A549 (cell line): ENCODE measurements around the gene USP6NL.

ENCODE experiments used
- ESRRA ChIP-seq: fragments of 150-350 bp; IDR thresholded peaks from 2 replicates; pipeline ENCODE4 v1.6.1; 2014; ENCODE audit warnings: mild to moderate bottlenecking, low read length, borderline replicate concordance
- JUN ChIP-seq, 2 experiments: fragments of >200 bp; sonication (Bioruptor Twin); formaldehyde crosslinking; IDR thresholded peaks; 2 replicates in 1 of 2; 3 replicates in 1 of 2; pipeline ENCODE4 v1.6.1; 2016 to 2017
- JUNB ChIP-seq: fragments of >200 bp; sonication (Bioruptor Twin); formaldehyde crosslinking; IDR thresholded peaks from 2 replicates; pipeline ENCODE4 v1.6.1; 2016
- POLR2A ChIP-seq: IDR thresholded peaks from 2 replicates; pipeline ENCODE4 v1.6.1; 2012; ENCODE audit warnings: mild to moderate bottlenecking, low read length
- POLR2AphosphoS2 ChIP-seq: conservative IDR thresholded peaks from 2 replicates; pipeline ENCODE4 v1.6.1; 2012; ENCODE audit warnings: low read length, improper control_type of control experiment, inconsistent platforms
- TF ChIP-seq, protein P1 (sequence below): fragments of 200-600 bp; sonication (generic); IDR thresholded peaks from 2 replicates; pipeline ENCODE4 v1.6.1; 2016; ENCODE audit warnings: antibody characterized with exemption, mild to moderate bottlenecking, moderate library complexity
- TF ChIP-seq, protein P2 (sequence below): fragments of >200 bp; sonication (Bioruptor Twin); formaldehyde crosslinking; IDR thresholded peaks from 3 replicates; pipeline ENCODE4 v1.5.1; 2016
- TF ChIP-seq, protein P3 (sequence below): IDR thresholded peaks from 2 replicates; pipeline ENCODE4 v1.6.1; 2012

DNA sequence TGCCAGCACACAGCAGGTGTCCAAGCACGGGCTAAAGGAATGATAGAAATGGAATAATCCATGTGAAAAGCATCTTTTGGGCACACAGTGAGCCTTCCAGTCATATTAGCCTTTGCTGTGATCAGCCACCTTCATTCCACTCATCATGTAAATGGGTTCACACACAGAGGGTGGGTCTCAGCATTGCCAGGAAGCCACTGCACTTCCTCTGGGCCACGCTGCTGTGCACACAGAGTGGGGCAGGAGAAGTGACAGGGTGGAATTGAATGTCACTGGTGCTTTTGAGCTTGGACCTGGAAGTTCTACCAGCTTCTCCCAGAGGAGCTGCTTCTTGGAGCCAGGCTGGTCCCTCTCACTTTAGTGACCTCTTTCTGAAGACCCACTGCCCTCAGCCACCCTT lies 203.5 kb downstream of the USP6NL start:
- TF ChIP-seq POLR2A (no peak), JUN (IDR thresholded peaks at IDR 0.05) (no peak), POLR2AphosphoS2 (no peak), JUNB (no peak), ESRRA (no peak)
- TF ChIP-seq, protein P1, sequence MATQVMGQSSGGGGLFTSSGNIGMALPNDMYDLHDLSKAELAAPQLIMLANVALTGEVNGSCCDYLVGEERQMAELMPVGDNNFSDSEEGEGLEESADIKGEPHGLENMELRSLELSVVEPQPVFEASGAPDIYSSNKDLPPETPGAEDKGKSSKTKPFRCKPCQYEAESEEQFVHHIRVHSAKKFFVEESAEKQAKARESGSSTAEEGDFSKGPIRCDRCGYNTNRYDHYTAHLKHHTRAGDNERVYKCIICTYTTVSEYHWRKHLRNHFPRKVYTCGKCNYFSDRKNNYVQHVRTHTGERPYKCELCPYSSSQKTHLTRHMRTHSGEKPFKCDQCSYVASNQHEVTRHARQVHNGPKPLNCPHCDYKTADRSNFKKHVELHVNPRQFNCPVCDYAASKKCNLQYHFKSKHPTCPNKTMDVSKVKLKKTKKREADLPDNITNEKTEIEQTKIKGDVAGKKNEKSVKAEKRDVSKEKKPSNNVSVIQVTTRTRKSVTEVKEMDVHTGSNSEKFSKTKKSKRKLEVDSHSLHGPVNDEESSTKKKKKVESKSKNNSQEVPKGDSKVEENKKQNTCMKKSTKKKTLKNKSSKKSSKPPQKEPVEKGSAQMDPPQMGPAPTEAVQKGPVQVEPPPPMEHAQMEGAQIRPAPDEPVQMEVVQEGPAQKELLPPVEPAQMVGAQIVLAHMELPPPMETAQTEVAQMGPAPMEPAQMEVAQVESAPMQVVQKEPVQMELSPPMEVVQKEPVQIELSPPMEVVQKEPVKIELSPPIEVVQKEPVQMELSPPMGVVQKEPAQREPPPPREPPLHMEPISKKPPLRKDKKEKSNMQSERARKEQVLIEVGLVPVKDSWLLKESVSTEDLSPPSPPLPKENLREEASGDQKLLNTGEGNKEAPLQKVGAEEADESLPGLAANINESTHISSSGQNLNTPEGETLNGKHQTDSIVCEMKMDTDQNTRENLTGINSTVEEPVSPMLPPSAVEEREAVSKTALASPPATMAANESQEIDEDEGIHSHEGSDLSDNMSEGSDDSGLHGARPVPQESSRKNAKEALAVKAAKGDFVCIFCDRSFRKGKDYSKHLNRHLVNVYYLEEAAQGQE, result no peak
- TF ChIP-seq, protein P2, sequence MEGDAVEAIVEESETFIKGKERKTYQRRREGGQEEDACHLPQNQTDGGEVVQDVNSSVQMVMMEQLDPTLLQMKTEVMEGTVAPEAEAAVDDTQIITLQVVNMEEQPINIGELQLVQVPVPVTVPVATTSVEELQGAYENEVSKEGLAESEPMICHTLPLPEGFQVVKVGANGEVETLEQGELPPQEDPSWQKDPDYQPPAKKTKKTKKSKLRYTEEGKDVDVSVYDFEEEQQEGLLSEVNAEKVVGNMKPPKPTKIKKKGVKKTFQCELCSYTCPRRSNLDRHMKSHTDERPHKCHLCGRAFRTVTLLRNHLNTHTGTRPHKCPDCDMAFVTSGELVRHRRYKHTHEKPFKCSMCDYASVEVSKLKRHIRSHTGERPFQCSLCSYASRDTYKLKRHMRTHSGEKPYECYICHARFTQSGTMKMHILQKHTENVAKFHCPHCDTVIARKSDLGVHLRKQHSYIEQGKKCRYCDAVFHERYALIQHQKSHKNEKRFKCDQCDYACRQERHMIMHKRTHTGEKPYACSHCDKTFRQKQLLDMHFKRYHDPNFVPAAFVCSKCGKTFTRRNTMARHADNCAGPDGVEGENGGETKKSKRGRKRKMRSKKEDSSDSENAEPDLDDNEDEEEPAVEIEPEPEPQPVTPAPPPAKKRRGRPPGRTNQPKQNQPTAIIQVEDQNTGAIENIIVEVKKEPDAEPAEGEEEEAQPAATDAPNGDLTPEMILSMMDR, result no peak
- TF ChIP-seq, protein P3, sequence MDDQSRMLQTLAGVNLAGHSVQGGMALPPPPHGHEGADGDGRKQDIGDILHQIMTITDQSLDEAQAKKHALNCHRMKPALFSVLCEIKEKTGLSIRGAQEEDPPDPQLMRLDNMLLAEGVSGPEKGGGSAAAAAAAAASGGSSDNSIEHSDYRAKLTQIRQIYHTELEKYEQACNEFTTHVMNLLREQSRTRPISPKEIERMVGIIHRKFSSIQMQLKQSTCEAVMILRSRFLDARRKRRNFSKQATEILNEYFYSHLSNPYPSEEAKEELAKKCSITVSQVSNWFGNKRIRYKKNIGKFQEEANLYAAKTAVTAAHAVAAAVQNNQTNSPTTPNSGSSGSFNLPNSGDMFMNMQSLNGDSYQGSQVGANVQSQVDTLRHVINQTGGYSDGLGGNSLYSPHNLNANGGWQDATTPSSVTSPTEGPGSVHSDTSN, result no peak
